Testis (tissue), 2 donors: ENCODE data around the gene HSPA4.

Experiments used
- POLR2A ChIP-seq: fragments of 450-650 bp; IDR thresholded peaks from one replicate; pipeline ENCODE4 v1.6.1; 2017; ENCODE audit warnings: antibody characterized with exemption, mild to moderate bottlenecking, moderate library complexity
- TF ChIP-seq, protein P1 (sequence below), 3 experiments: fragments of 450-650 bp in 2 of 3; fragments of 200-600 bp in 1 of 3; sonication (generic) in 1 of 3; IDR thresholded peaks; one replicate each; pipeline ENCODE4 v1.5.1; 2016 to 2019; ENCODE audit warnings: antibody characterized with exemption in 3 of 3, mild to moderate bottlenecking in 2 of 3, moderate library complexity in 1 of 3

DNA sequence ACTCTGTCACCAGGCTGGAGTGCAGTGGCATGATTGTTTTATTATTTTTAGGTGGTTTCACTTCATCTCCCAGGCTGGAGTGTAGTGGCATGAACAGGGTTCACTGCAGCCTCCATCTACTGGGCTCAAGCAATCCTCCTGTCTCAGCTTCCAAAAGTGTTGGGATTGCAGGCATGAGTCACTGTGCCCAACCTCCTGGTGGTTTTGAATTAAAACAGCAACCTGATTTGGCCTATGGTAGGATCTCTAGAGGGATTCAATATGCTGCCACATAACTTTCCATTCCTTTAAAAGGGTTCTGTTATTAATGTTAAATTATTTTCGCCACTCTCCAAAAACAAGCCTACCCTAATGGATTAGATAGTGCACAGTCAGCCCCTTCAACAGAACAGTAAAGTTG lies 9.9 kb upstream of the HSPA4 start:
- TF ChIP-seq, protein P1, sequence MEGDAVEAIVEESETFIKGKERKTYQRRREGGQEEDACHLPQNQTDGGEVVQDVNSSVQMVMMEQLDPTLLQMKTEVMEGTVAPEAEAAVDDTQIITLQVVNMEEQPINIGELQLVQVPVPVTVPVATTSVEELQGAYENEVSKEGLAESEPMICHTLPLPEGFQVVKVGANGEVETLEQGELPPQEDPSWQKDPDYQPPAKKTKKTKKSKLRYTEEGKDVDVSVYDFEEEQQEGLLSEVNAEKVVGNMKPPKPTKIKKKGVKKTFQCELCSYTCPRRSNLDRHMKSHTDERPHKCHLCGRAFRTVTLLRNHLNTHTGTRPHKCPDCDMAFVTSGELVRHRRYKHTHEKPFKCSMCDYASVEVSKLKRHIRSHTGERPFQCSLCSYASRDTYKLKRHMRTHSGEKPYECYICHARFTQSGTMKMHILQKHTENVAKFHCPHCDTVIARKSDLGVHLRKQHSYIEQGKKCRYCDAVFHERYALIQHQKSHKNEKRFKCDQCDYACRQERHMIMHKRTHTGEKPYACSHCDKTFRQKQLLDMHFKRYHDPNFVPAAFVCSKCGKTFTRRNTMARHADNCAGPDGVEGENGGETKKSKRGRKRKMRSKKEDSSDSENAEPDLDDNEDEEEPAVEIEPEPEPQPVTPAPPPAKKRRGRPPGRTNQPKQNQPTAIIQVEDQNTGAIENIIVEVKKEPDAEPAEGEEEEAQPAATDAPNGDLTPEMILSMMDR (IDR thresholded peaks at IDR 0.05): no peak
- TF ChIP-seq POLR2A: no peak
